Right lobe of liver (tissue), 6 donors: ENCODE measurements around the gene CORO7. TPM values are rescaled to one million over a fixed set of nuclear protein-coding genes. Genes with fewer than 3 reads are reported as not detected.
A peak's percentile ranks its signal among the peaks of the same experiment; 100 is the strongest.

ENCODE experiments used
- ATAC-seq, 4 donors: fragments of 200-7000 bp; cut with Tn5 transposase; one replicate each; pipeline ENCODE4 v1.9.1; 2020; ENCODE audit warnings: mild to moderate bottlenecking in 4 of 4, moderate library complexity in 4 of 4
- DNase-seq, 3 donors: peaks; one replicate each; pipeline ENCODE4 v3.0.0-alpha.2; 2020
- H3K27ac ChIP-seq, 3 donors: fragments of 200-600 bp; one replicate each; pipeline ENCODE4 v1.8.0; 2022
- H3K27me3 ChIP-seq, 2 donors: fragments of 200-600 bp; one replicate each; pipeline ENCODE4 v1.8.0; 2022
- H3K36me3 ChIP-seq, 4 donors: fragments of 200-600 bp; sonication (generic) in 1 of 4; one replicate each; pipeline versions ENCODE4 v1.5.1 to v1.8.0; 2017 to 2022; ENCODE audit warnings: control low read depth in 1 of 4
- H3K4me1 ChIP-seq, 4 donors: fragments of 200-600 bp; sonication (generic) in 1 of 4; one replicate each; pipeline versions ENCODE4 v1.5.1 to v1.8.0; 2017 to 2022; ENCODE audit warnings: control low read depth in 1 of 4
- H3K4me3 ChIP-seq, 3 donors: fragments of 200-600 bp; one replicate each; pipeline ENCODE4 v1.8.0; 2022
- H3K9me3 ChIP-seq, 4 donors: fragments of 200-600 bp; sonication (generic) in 1 of 4; one replicate each; pipeline versions ENCODE4 v1.5.1 to v1.8.0; 2017 to 2022; ENCODE audit warnings: control low read depth in 1 of 4
- POLR2A ChIP-seq: fragments of 450-650 bp; IDR thresholded peaks from one replicate; pipeline ENCODE4 v1.6.1; 2017; ENCODE audit warnings: antibody characterized with exemption, mild to moderate bottlenecking
- WGBS: methylation state at CpG from one replicate; pipeline ENCODE4 v1.1.6; 2018; ENCODE audit warnings: low coverage, low lambda C conversion rate; ENCODE audit not compliant: insufficient coverage; ENCODE audit errors: missing lambda C conversion rate; 5-methylcytosine and 5-hydroxymethylcytosine counted together
- intact Hi-C, 2 donors: fragments of 100-400 bp; cut with DNase I; formaldehyde crosslinking; loops; one replicate each; pipeline versions ENCODE4 v1.11.2 to v1.14.1; 2022
- total RNA-seq, 6 experiments: library from RNA; depleted of rRNA in 2 of 6; stranded (reverse); fragments of >200 nt in 2 of 6; fragmentation: NEBNext Ultra II Directional in 3 of 6; extraction: Animal tissue kit (Norgen Biotek cat#: 25700) in 3 of 6; gene quantifications; one replicate each; pipeline versions ENCODE4 v1.1.0 to v1.2.4, GENCODE V29; 2016 to 2023
- TF ChIP-seq, protein P1 (sequence below), 4 donors: fragments of 200-600 bp in 3 of 4; fragments of 450-650 bp in 1 of 4; IDR thresholded peaks; one replicate each; pipeline versions ENCODE4 v1.5.1 to v1.8.0; 2016 to 2022; ENCODE audit warnings: antibody characterized with exemption in 4 of 4, mild to moderate bottlenecking in 2 of 4
- donor health status: DM: no; HTN: yes; CAD: no.
- donor health status: DM: no; HTN: no; CAD: no.
- donor health status: DM: no; HTN: no; CAD: no.
- donor health status: DM: no; HTN: yes; CAD: no.
- donor health status: DM: no; HTN: yes; CAD: no.

Gene CORO7
- total RNA-seq, 6 experiments from 2014 or later, result 7.8 to 22.9 (median 13.3) TPM

- TF ChIP-seq, protein P1, sequence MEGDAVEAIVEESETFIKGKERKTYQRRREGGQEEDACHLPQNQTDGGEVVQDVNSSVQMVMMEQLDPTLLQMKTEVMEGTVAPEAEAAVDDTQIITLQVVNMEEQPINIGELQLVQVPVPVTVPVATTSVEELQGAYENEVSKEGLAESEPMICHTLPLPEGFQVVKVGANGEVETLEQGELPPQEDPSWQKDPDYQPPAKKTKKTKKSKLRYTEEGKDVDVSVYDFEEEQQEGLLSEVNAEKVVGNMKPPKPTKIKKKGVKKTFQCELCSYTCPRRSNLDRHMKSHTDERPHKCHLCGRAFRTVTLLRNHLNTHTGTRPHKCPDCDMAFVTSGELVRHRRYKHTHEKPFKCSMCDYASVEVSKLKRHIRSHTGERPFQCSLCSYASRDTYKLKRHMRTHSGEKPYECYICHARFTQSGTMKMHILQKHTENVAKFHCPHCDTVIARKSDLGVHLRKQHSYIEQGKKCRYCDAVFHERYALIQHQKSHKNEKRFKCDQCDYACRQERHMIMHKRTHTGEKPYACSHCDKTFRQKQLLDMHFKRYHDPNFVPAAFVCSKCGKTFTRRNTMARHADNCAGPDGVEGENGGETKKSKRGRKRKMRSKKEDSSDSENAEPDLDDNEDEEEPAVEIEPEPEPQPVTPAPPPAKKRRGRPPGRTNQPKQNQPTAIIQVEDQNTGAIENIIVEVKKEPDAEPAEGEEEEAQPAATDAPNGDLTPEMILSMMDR (IDR thresholded peaks at IDR 0.05), result no peak
- TF ChIP-seq POLR2A, result no peak
- Histone ChIP-seq H3K36me3 (peaks cover 0 to 4% (median 0%) of the 10 kb centered on the region in 4 donors), H3K4me1 (no peaks in the 10 kb centered on the region), H3K27ac (no peak overlapping the region), H3K27me3 (no peaks in the 10 kb centered on the region), H3K9me3 (no peaks in the 10 kb centered on the region), H3K4me3 (no peak overlapping the region)
- DNase-seq, result no peak
- ATAC-seq, result no peak
- intact Hi-C loops, result loop anchor here (2.0 kb wide), 1 partner anchor 43 kb away; no protein-coding TSS in a partner anchor
- 90% methylated on average over 2 of the region's 3 CpGs for whole genome bisulfite sequencing
Observed at GRCh38 chr16:4359914-4360313, 56.5 kb downstream of the CORO7 start.

DNA sequence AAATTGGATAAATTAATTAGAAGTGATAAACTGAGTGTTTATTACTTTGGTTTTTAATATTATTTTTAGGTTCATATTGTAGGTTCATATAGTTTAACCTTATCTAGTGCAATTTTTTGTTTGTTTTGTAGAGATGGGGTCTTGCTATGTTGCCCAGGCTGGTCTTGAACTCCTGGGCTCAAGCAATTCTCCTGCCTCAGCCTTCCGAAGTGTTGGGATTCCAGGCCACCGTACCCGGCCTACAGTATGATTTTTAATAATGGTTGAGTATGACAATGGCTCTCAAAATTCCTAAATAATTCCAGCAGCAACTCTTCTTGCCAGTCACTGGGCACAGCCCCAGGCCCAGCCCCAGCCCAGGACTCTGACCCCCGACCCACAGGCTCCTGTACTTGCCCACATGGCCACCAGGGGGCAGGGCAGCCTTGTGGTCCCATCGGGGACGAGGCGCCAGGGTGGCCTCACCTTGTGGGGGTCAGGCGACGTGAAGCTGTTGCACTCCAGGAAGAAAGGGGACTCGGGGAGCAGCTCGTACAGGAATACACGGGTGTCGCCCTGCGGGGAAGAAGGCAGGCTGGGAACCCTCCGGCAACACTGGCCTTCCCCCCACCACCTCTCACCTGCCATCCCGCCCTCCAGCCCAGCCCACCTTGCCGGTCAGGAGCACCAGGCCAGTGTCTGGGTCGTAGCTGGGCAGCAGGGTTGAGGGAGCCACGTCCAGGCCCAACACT, 57.4 kb downstream of the CORO7 start:
- intact Hi-C loops, result loop anchor here in 1 of 2 donors (2.0 kb wide), 1 partner anchor 44 kb away; no protein-coding TSS in a partner anchor
- Histone ChIP-seq H3K4me1 (no peaks in the 10 kb centered on the region), H3K4me3 (no peak overlapping the region), H3K9me3 (no peaks in the 10 kb centered on the region), H3K27ac (no peak overlapping the region), H3K27me3 (no peaks in the 10 kb centered on the region), H3K36me3 (peaks cover 0 to 4% (median 0%) of the 10 kb centered on the region in 4 donors)
- DNase-seq (peak; percentile 71 to 78 (median 78)), ATAC-seq (peak; percentile 65 to 81 (median 78))
- no peak for TF ChIP-seq POLR2A
- TF ChIP-seq, protein P1 (IDR thresholded peaks at IDR 0.05), result peak; percentile 91 to 97 (median 94)
- WGBS, result 50% methylated on average over 5 of the region's 19 CpGs

DNA sequence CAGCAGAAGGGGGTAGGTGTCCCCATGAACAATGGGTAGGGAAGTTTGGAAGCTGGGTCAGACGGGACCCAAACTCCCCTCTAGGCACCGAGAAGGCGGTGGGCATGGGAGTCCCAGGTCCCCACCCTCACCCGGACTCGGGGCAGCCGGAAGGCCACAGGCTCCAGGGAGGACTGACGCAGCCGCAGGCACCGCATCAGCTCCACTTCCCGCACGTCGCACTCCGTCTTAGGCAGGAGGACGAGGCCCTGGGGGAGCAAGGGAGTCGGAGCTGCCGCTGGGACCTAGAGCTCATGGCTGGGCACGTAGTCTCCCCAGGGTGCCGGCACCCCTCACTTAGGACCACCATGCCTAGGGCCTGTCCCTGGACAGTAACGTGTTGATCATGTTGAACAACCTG, 58.2 kb downstream of the CORO7 start:
- H3K27ac ChIP-seq, result no peak overlapping the region
- intact Hi-C loops, result loop anchor here in 1 of 2 donors (2.0 kb wide), 1 partner anchor 45 kb away; no protein-coding TSS in a partner anchor
- H3K27me3 ChIP-seq, result no peaks in the 10 kb centered on the region
- ATAC-seq (no peak), DNase-seq (no peak)
- no CpG with 5 or more reads among the region's 19 CpGs for WGBS
- H3K36me3 ChIP-seq, result peaks cover 0 to 4% (median 0%) of the 10 kb centered on the region in 4 donors
- no peak overlapping the region for H3K4me3 ChIP-seq
- no peak for TF ChIP-seq POLR2A
- TF ChIP-seq, protein P1 (IDR thresholded peaks at IDR 0.05), result no peak
- H3K9me3 ChIP-seq, result no peaks in the 10 kb centered on the region
- peaks cover 0 to 3% (median 0%) of the 10 kb centered on the region in 4 donors for H3K4me1 ChIP-seq

DNA sequence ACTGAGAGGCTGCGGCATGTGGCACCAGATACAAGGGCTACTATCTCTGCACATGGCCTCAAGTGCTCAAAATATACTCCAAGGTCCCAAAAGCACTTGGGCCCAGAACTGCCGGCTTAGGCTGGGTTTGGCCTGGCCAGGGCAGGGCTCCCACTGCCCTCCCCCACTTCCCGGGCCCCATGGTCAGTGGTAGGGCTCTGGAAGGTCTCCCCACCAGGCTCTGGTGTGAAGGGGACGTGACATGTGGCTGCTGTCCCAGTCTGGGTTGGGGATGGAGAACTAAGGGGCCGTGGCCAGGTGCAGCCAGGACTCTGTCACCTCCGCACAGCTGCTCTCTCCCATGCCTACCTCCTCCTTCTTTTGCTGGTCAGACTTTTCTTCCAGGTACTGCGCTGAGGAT, 59.6 kb downstream of the CORO7 start:
- ATAC-seq, result no peak
- Histone ChIP-seq H3K36me3 (peaks cover 0 to 4% (median 0%) of the 10 kb centered on the region in 4 donors), H3K4me3 (no peak overlapping the region), H3K9me3 (no peaks in the 10 kb centered on the region), H3K27ac (no peak overlapping the region), H3K27me3 (no peaks in the 10 kb centered on the region), H3K4me1 (peaks cover 0 to 10% (median 0%) of the 10 kb centered on the region in 4 donors)
- WGBS, result no CpG with 5 or more reads among the region's 7 CpGs
- TF ChIP-seq POLR2A, result no peak
- TF ChIP-seq, protein P1 (IDR thresholded peaks at IDR 0.05), result no peak
- DNase-seq, result no peak
- intact Hi-C loops, result no loop called here
